Right lobe of liver (tissue), 6 donors: ENCODE measurements around the gene CDK2. TPM values are rescaled to one million over a fixed set of nuclear protein-coding genes. Genes with fewer than 3 reads are reported as not detected.
"Not testable (repeated sequence)": the region's sequence is repeated elsewhere in the genome, so short reads cannot be mapped to it uniquely, and the experiment has no call there.

ENCODE experiments used
- ATAC-seq, 4 donors: fragments of 200-7000 bp; cut with Tn5 transposase; one replicate each; pipeline ENCODE4 v1.9.1; 2020; ENCODE audit warnings: mild to moderate bottlenecking in 4 of 4, moderate library complexity in 4 of 4
- DNase-seq, 3 donors: peaks; one replicate each; pipeline ENCODE4 v3.0.0-alpha.2; 2020
- H3K27ac ChIP-seq, 3 donors: fragments of 200-600 bp; one replicate each; pipeline ENCODE4 v1.8.0; 2022
- H3K27me3 ChIP-seq, 2 donors: fragments of 200-600 bp; one replicate each; pipeline ENCODE4 v1.8.0; 2022
- H3K36me3 ChIP-seq, 4 donors: fragments of 200-600 bp; sonication (generic) in 1 of 4; one replicate each; pipeline versions ENCODE4 v1.5.1 to v1.8.0; 2017 to 2022; ENCODE audit warnings: control low read depth in 1 of 4
- H3K4me1 ChIP-seq, 4 donors: fragments of 200-600 bp; sonication (generic) in 1 of 4; one replicate each; pipeline versions ENCODE4 v1.5.1 to v1.8.0; 2017 to 2022; ENCODE audit warnings: control low read depth in 1 of 4
- H3K4me3 ChIP-seq, 3 donors: fragments of 200-600 bp; one replicate each; pipeline ENCODE4 v1.8.0; 2022
- H3K9me3 ChIP-seq, 4 donors: fragments of 200-600 bp; sonication (generic) in 1 of 4; one replicate each; pipeline versions ENCODE4 v1.5.1 to v1.8.0; 2017 to 2022; ENCODE audit warnings: control low read depth in 1 of 4
- POLR2A ChIP-seq: fragments of 450-650 bp; IDR thresholded peaks from one replicate; pipeline ENCODE4 v1.6.1; 2017; ENCODE audit warnings: antibody characterized with exemption, mild to moderate bottlenecking
- WGBS: methylation state at CpG from one replicate; pipeline ENCODE4 v1.1.6; 2018; ENCODE audit warnings: low coverage, low lambda C conversion rate; ENCODE audit not compliant: insufficient coverage; ENCODE audit errors: missing lambda C conversion rate; 5-methylcytosine and 5-hydroxymethylcytosine counted together
- intact Hi-C, 2 donors: fragments of 100-400 bp; cut with DNase I; formaldehyde crosslinking; loops; one replicate each; pipeline versions ENCODE4 v1.11.2 to v1.14.1; 2022
- total RNA-seq, 6 experiments: library from RNA; depleted of rRNA in 2 of 6; stranded (reverse); fragments of >200 nt in 2 of 6; fragmentation: NEBNext Ultra II Directional in 3 of 6; extraction: Animal tissue kit (Norgen Biotek cat#: 25700) in 3 of 6; gene quantifications; one replicate each; pipeline versions ENCODE4 v1.1.0 to v1.2.4, GENCODE V29; 2016 to 2023
- TF ChIP-seq, protein P1 (sequence below), 4 donors: fragments of 200-600 bp in 3 of 4; fragments of 450-650 bp in 1 of 4; IDR thresholded peaks; one replicate each; pipeline versions ENCODE4 v1.5.1 to v1.8.0; 2016 to 2022; ENCODE audit warnings: antibody characterized with exemption in 4 of 4, mild to moderate bottlenecking in 2 of 4
- donor health status: DM: no; HTN: yes; CAD: no.
- donor health status: DM: no; HTN: no; CAD: no.
- donor health status: DM: no; HTN: no; CAD: no.
- donor health status: DM: no; HTN: yes; CAD: no.
- donor health status: DM: no; HTN: yes; CAD: no.

CDK2 gene
- total RNA-seq, 6 experiments from 2014 or later = 8.0 to 14.9 (median 10.6) TPM

- H3K36me3 ChIP-seq = peaks cover 0 to 21% (median 7%) of the 10 kb centered on the region in 4 donors
- H3K4me3 ChIP-seq = peak overlapping the region in 1 of 3 donors; percentile 13
- 26% methylated on average over 7 of the region's 7 CpGs for WGBS
- H3K4me1 ChIP-seq = peaks cover 0 to 36% (median 7%) of the 10 kb centered on the region in 4 donors
- peak overlapping the region; percentile 62 to 81 (median 70) for H3K27ac ChIP-seq
- DNase-seq (no peak), ATAC-seq (peak in 3 of 4 donors; percentile 14 to 33 (median 19))
- intact Hi-C loops = no loop called here
- no peaks in the 10 kb centered on the region for H3K27me3 ChIP-seq
- TF ChIP-seq POLR2A = no peak
- TF ChIP-seq, protein P1, sequence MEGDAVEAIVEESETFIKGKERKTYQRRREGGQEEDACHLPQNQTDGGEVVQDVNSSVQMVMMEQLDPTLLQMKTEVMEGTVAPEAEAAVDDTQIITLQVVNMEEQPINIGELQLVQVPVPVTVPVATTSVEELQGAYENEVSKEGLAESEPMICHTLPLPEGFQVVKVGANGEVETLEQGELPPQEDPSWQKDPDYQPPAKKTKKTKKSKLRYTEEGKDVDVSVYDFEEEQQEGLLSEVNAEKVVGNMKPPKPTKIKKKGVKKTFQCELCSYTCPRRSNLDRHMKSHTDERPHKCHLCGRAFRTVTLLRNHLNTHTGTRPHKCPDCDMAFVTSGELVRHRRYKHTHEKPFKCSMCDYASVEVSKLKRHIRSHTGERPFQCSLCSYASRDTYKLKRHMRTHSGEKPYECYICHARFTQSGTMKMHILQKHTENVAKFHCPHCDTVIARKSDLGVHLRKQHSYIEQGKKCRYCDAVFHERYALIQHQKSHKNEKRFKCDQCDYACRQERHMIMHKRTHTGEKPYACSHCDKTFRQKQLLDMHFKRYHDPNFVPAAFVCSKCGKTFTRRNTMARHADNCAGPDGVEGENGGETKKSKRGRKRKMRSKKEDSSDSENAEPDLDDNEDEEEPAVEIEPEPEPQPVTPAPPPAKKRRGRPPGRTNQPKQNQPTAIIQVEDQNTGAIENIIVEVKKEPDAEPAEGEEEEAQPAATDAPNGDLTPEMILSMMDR (IDR thresholded peaks at IDR 0.05) = no peak
- no peaks in the 10 kb centered on the region for H3K9me3 ChIP-seq
Measured at GRCh38 chr12:56001487-56002100, 35.0 kb downstream of the CDK2 start.

DNA sequence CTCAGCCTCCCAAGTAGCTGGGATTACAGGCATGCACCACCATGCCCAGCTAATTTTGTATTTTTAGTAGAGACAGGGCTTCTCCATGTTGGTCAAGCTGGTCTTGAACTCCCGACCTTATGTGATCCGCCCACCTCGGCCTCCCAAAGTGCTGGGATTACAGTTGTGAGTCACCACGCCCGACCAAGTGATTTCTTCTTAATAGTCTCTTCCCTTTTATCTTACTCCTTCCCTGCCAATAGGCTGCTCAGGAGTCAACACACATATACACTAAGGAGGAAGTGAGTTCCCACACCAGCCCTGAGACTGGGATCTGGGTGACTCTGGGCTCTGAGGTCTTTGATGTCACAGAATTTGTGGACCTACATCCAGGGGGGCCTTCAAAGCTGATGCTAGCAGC is 36.7 kb downstream of the CDK2 start:
- H3K27me3 ChIP-seq, H3K27ac ChIP-seq, H3K9me3 ChIP-seq, H3K4me3 ChIP-seq, ATAC-seq, DNase-seq, intact Hi-C loops: not testable (repeated sequence)
- H3K36me3 ChIP-seq = peaks cover 0 to 21% (median 7%) of the 10 kb centered on the region in 4 donors
- 93% methylated on average over 5 of the region's 5 CpGs for WGBS
- H3K4me1 ChIP-seq = peaks cover 0 to 29% (median 7%) of the 10 kb centered on the region in 4 donors

- 90% methylated on average over 2 of the region's 10 CpGs for WGBS
- Histone ChIP-seq H3K27ac (no peak overlapping the region), H3K27me3 (no peaks in the 10 kb centered on the region), H3K4me3 (no peak overlapping the region), H3K9me3 (no peaks in the 10 kb centered on the region), H3K4me1 (peaks cover 0 to 22% (median 7%) of the 10 kb centered on the region in 4 donors), H3K36me3 (peaks cover 0 to 21% (median 7%) of the 10 kb centered on the region in 4 donors)
- intact Hi-C loops = no loop called here
- no peak for TF ChIP-seq POLR2A
- TF ChIP-seq, protein P1 (IDR thresholded peaks at IDR 0.05) = no peak
- ATAC-seq = no peak
- DNase-seq = no peak
Measured at GRCh38 chr12:56004211-56004610, 37.6 kb downstream of the CDK2 start.

DNA sequence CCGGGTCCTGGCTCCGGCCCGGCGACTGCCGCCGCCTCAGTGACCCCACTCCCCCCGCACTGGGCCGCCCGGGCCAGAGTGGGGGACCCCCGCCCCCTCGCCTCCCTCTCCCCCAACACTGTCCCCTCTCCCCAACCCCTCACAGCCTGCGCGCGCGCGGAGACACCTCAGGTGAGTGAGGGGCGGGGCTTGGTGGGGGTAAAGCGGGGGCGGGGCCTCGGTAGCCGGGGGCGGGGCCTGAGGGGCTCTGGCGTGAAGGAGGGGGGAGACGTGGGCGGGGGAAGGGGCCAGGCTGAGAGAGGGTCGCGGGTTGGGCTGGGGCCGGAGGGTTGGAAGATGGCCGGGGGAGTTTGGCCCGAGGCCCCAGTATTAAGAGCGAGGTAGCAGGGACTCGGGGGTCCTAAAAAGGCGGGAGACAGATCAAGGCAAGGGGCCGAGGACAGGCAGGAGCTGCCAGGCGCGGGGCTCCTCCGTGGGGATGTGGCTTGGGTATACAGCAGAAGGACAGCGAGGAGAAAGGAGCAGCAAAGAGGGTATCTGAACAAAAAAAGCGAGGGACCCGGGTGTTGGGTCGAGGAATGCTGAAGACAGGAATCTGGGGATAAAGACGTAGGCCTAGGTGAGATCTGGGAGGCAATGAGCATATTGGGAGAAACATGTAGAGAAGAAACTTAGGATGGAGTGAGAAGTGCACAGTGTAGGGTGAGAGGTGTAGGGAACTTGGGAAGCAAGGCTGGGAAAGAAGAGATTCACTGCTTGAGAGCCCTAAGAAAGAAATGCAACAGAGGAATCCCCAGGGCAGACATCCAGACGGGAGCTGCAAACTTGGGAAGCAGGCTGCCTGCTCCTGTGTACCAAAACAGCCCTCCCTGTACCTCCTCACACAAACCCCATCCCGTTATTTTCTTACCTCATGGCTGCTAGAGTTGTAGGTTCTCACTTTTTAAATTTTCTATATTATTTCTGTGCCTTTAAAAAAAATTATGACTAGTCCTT is 41.2 kb downstream of the CDK2 start:
- peak overlapping the region; percentile 77 to 90 (median 85) for H3K4me3 ChIP-seq
- intact Hi-C loops = no loop called here
- H3K27me3 ChIP-seq = no peaks in the 10 kb centered on the region
- peaks cover 0 to 18% (median 5%) of the 10 kb centered on the region in 4 donors for H3K36me3 ChIP-seq
- no peaks in the 10 kb centered on the region for H3K9me3 ChIP-seq
- no peak for TF ChIP-seq POLR2A
- TF ChIP-seq, protein P1 (IDR thresholded peaks at IDR 0.05) = no peak
- peaks cover 0 to 13% (median 2%) of the 10 kb centered on the region in 4 donors for H3K4me1 ChIP-seq
- ATAC-seq (peak; percentile 73 to 87 (median 79)), DNase-seq (peak in 2 of 3 donors; percentile 70 to 72)
- 5% methylated on average over 38 of the region's 44 CpGs for WGBS
- peak overlapping the region; percentile 41 to 78 (median 78) for H3K27ac ChIP-seq
